Frontal cortex (tissue), 4 donors: Measurements from ENCODE around the gene DNAH5. TPM values are rescaled to one million over a fixed set of nuclear protein-coding genes. Genes with fewer than 3 reads are reported as not detected.

Experiments
- DNase-seq, 2 donors: peaks; one replicate each; pipeline ENCODE4 v3.0.0; 2012; ENCODE audit warnings: low spot score in 2 of 2
- FAIRE-seq: peaks from 2 replicates; lab custom pipeline; 2012; peaks lifted over from hg19 to GRCh38; lab: Jason Lieb, UNC
- total RNA-seq: library from RNA; depleted of rRNA; stranded (reverse); fragments of >200 nt; gene quantifications from one replicate; pipeline ENCODE4 v1.2.3, GENCODE V29; 2014
- donor health status: control.
- donor health status: control.
- donor health status: control.

The DNAH5 gene
- total RNA-seq, 1 donor from 2014 or later = 3.7 TPM

GRCh38 chr5:13946111-13946510, 1.6 kb upstream of the DNAH5 start:
- FAIRE-seq (no peak), DNase-seq (no peak)

GRCh38 chr5:13945271-13945670, 783 bp upstream of the DNAH5 start:
- FAIRE-seq (no peak), DNase-seq (no peak)

GRCh38 chr5:13943676-13944075, 812 bp downstream of the DNAH5 start:
- FAIRE-seq = no peak

GRCh38 chr5:13941468-13941867, 3.0 kb downstream of the DNAH5 start:
- FAIRE-seq (no peak), DNase-seq (no peak)

More at GRCh38 chr5:13943676-13944075, 812 bp downstream of the DNAH5 start:
- DNase-seq = no peak

GRCh38 chr5:13939638-13940037, 4.8 kb downstream of the DNAH5 start:
- DNase-seq (no peak), FAIRE-seq (no peak)

GRCh38 chr5:13934921-13935320, 9.6 kb downstream of the DNAH5 start:
- no peak for FAIRE-seq
- DNase-seq = no peak

- DNase-seq (no peak), FAIRE-seq (no peak)
Observed at GRCh38 chr5:13934125-13934524, 10.4 kb downstream of the DNAH5 start.

GRCh38 chr5:13932561-13932960, 11.9 kb downstream of the DNAH5 start:
- no peak for DNase-seq
- no peak for FAIRE-seq

- FAIRE-seq = no peak
- DNase-seq = no peak
Observed at GRCh38 chr5:13932011-13932410, 12.5 kb downstream of the DNAH5 start.

- FAIRE-seq (no peak), DNase-seq (no peak)
Observed at GRCh38 chr5:13930541-13931171, 13.8 kb downstream of the DNAH5 start.

- DNase-seq = no peak
- no peak for FAIRE-seq
Observed at GRCh38 chr5:13926731-13927130, 17.8 kb downstream of the DNAH5 start.

- no peak for DNase-seq
- FAIRE-seq = no peak
Observed at GRCh38 chr5:13921578-13921977, 22.9 kb downstream of the DNAH5 start.

- no peak for FAIRE-seq
- DNase-seq = no peak
Observed at GRCh38 chr5:13919786-13920185, 24.7 kb downstream of the DNAH5 start.

GRCh38 chr5:13919087-13919486, 25.4 kb downstream of the DNAH5 start:
- DNase-seq (no peak), FAIRE-seq (no peak)

GRCh38 chr5:13917061-13917460, 27.4 kb downstream of the DNAH5 start:
- DNase-seq (no peak), FAIRE-seq (no peak)

GRCh38 chr5:13913962-13914361, 30.5 kb downstream of the DNAH5 start:
- FAIRE-seq (no peak), DNase-seq (no peak)

GRCh38 chr5:13910637-13911288, 33.7 kb downstream of the DNAH5 start:
- FAIRE-seq = no peak

GRCh38 chr5:13910201-13910600, 34.3 kb downstream of the DNAH5 start:
- FAIRE-seq (no peak), DNase-seq (no peak)

More at GRCh38 chr5:13910637-13911288, 33.7 kb downstream of the DNAH5 start:
- DNase-seq = no peak

GRCh38 chr5:13909271-13909670, 35.2 kb downstream of the DNAH5 start:
- DNase-seq = no peak
- FAIRE-seq = no peak

- DNase-seq (no peak), FAIRE-seq (no peak)
Observed at GRCh38 chr5:13898569-13898968, 45.9 kb downstream of the DNAH5 start.

- FAIRE-seq (no peak), DNase-seq (no peak)
Observed at GRCh38 chr5:13878357-13878756, 66.1 kb downstream of the DNAH5 start.

- DNase-seq (no peak), FAIRE-seq (no peak)
Observed at GRCh38 chr5:13866792-13867191, 77.7 kb downstream of the DNAH5 start.
